NCI-H1092 treated with DMSO at 0.1 percent for 48 hours (cell line): ENCODE measurements around the gene HIVEP3.

Source experiments
- DNase-seq: peaks from one replicate; lab custom pipeline; 2025; lab: John Stamatoyannopoulos, UW

The HIVEP3 gene

GRCh38 chr1:41682845-41683625, 235.7 kb downstream of the HIVEP3 start:
- DNase-seq, result no peak

GRCh38 chr1:41682149-41682548, 236.6 kb downstream of the HIVEP3 start:
- no peak for DNase-seq

- no peak for DNase-seq
These were observed 237.2 kb downstream of the HIVEP3 start for GRCh38 chr1:41681331-41682098.

- DNase-seq, result no peak
These were observed 238.7 kb downstream of the HIVEP3 start for GRCh38 chr1:41679994-41680393.

- DNase-seq, result no peak
These were observed 239.2 kb downstream of the HIVEP3 start for GRCh38 chr1:41679531-41679930.

GRCh38 chr1:41678111-41678878, 240.4 kb downstream of the HIVEP3 start:
- DNase-seq, result no peak

- DNase-seq, result no peak
These were observed 241.1 kb downstream of the HIVEP3 start for GRCh38 chr1:41677620-41678019.

- DNase-seq, result no peak
These were observed 243.3 kb downstream of the HIVEP3 start for GRCh38 chr1:41675401-41675800.

- no peak for DNase-seq
These were observed 244.2 kb downstream of the HIVEP3 start for GRCh38 chr1:41674522-41674921.

- DNase-seq, result no peak
These were observed 244.9 kb downstream of the HIVEP3 start for GRCh38 chr1:41673806-41674205.

GRCh38 chr1:41673378-41673777, 245.3 kb downstream of the HIVEP3 start:
- no peak for DNase-seq

- no peak for DNase-seq
These were observed 245.9 kb downstream of the HIVEP3 start for GRCh38 chr1:41672641-41673361.

GRCh38 chr1:41672173-41672572, 246.5 kb downstream of the HIVEP3 start:
- no peak for DNase-seq

- no peak for DNase-seq
These were observed 247.5 kb downstream of the HIVEP3 start for GRCh38 chr1:41671116-41671755.

GRCh38 chr1:41670217-41670957, 248.3 kb downstream of the HIVEP3 start:
- no peak for DNase-seq

GRCh38 chr1:41668967-41669366, 249.8 kb downstream of the HIVEP3 start:
- DNase-seq, result no peak

GRCh38 chr1:41668054-41668660, 250.6 kb downstream of the HIVEP3 start:
- no peak for DNase-seq

GRCh38 chr1:41666981-41667631, 251.6 kb downstream of the HIVEP3 start:
- DNase-seq, result no peak
